ENCODE results near the gene MMP26.

Gene MMP26

GRCh38 chr11:4751201-4751600 is 46.6 kb downstream of the MMP26 start:
- 0 out of 2 replicates have a peak, but pooled peaks cover 4% of the 10 kb centered on the region for H3K27me3 ChIP-seq (ENCODE audit: low read length)
- H3K79me2 ChIP-seq (ENCODE audit: insufficient read depth, low read length), result no peaks in the 10 kb centered on the region
- H3K9me2 ChIP-seq (replicated peaks; ENCODE audit: insufficient read depth, low read length), result no peaks in the 10 kb centered on the region
- H3K4me3 ChIP-seq (ENCODE audit: insufficient read depth, low read length, poor library complexity, severe bottlenecking), result no peak overlapping the region
- H3K27ac ChIP-seq (ENCODE audit: low read depth, low read length), result no peak overlapping the region
- no peak overlapping the region for H3K9ac ChIP-seq (ENCODE audit: low read length)
- no peaks in the 10 kb centered on the region for H3K36me3 ChIP-seq (ENCODE audit: low read length)
- H4K20me1 ChIP-seq (ENCODE audit: low read depth, low read length), result no peaks in the 10 kb centered on the region
- H3F3A ChIP-seq (ENCODE audit: insufficient read depth), result no peaks in the 10 kb centered on the region
- H3K4me2 ChIP-seq (ENCODE audit: low read depth, low read length, poor library complexity, severe bottlenecking), result no peak overlapping the region
- no peak overlapping the region for H2AFZ ChIP-seq (ENCODE audit: low read depth, low read length, severe bottlenecking)
- no peaks in the 10 kb centered on the region for H3K9me3 ChIP-seq (ENCODE audit: insufficient read depth, low read length)
- TF ChIP-seq CTCF (IDR thresholded peaks at IDR 0.05; ENCODE audit: insufficient read depth, low read length, poor library complexity, severe bottlenecking) (no peak), EZH2phosphoT487 (conservative IDR thresholded peaks at IDR 0.05; ENCODE audit: low read length) (no peak)

Measured in SU-DHL-6 (cell line).